HG03342 (cell line): Measurements from ENCODE around the gene UBASH3B.
"Not testable (repeated sequence)": the region's sequence is repeated elsewhere in the genome, so short reads cannot be mapped to it uniquely, and the experiment has no call there.

Source experiments
- ATAC-seq: cut with Tn5 transposase; IDR thresholded peaks from one replicate; pipeline ENCODE4 v1.9.1; 2021; ENCODE audit warnings: mild to moderate bottlenecking, moderate library complexity; ENCODE audit not compliant: unreplicated experiment

UBASH3B gene

DNA sequence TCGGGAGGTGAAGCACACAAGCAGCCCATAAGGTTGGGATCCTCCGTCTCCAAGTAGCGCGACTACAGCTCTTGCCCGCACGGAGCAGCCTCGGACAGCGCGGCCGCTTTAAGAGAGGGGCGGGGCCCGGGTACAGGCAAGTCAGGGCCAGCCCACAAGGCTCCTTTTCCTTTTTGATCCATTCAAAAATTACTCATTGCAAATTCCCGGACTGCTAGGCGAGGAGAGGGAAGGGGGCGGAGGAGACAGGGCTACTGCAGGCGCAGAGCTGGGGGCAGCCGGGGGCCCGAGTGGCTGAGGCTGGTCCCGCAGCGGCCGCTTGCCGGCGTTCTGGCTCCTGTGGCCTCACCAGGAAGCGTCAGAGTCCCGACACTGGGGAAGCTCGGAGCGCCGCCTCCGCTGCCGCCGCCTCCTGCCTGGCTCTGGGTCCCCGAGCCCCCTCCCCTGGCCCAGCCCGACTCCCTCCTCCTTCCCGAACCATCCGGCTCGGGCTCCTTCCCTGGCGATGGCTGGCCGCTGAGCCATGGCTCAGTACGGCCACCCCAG is at the start of gene UBASH3B:
UBASH3B (plus strand) TSS at position 196 of the 546 bp plus-strand sequence; CDS start at position 524, 328 bp downstream.
- peak; percentile 83 for ATAC-seq

DNA sequence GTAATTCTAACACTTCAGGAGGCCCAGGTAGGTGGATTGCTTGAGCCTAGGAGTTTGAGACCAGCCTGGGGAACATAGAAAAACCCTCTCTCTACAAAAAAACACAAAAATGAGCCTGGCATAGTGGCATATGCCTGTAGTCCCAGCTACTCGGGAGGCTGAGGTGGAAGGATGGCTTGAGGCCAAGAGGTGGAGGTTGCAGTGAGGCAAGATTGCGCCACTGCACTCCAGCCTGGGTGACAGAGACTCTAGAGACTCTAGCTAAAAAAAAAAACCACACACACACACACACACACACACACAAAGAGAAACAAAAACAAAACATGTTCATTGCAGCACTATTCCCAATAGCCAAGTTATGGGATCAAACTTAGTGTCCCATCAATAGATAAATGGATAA is 48.4 kb upstream of the UBASH3B start:
- not testable (repeated sequence) for ATAC-seq

- ATAC-seq, result no peak
These were observed 43.2 kb upstream of the UBASH3B start for GRCh38 chr11:122612123-122612824.

- ATAC-seq, result no peak
These were observed 38.8 kb upstream of the UBASH3B start for GRCh38 chr11:122616718-122617117.

GRCh38 chr11:122617297-122617696 is 38.2 kb upstream of the UBASH3B start:
- no peak for ATAC-seq

DNA sequence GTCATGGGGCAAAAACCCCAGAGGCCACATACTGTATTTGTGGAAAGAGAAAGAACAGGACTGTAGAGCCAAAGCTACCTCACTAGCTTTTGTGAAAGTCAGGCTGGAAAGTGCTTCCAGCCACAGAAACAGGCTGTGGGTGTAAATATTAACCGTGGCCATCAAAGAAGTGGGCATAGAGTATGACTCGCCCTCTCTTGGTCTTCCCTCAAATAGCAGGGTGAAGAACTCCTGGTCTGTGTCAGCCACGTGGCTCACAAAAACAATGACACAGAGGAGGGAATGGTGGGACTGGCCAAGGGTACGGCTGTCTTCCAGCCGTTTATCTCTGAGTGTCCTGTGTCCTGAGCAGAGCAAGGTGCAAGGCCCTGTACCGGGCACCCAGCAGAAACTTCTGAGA is 37.6 kb upstream of the UBASH3B start:
- ATAC-seq, result no peak

DNA sequence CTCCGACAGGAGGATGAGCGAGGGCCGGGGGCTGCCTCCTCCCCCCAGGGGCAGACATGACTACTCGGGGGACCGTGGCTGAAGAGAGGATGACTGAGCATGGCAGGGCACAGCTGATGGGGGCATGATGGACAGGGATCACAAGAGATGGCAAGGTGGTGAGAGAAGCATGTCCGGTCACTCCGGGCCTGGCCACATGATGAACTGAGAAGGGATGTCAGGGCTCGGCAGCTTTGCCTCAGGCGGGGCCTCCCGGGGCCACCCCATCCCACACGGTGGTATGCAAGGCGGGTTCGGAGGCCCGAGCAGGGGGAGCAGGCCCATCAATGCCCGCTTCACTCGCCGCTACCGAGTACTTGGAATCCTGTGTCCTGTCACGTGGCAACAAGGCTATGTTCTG is 36.6 kb upstream of the UBASH3B start:
- ATAC-seq, result no peak

DNA sequence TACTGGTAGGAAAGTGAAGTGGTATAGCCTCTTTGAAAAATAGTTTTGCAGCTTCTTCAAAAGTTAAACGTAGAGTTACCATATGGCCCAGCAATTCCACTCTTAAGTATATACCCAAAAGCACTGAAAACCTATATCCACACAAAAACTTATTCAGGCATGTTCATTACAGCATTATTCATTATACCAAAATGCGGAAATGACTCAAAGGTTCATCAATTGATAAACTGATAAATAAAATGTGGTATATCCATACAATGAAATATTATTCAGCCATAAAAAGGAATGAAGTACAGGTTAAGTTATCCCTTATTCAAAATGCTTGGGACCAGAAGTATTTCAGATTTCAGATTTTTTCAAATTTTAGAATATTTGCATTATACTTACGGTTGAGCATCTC is 35.8 kb upstream of the UBASH3B start:
- no peak for ATAC-seq

DNA sequence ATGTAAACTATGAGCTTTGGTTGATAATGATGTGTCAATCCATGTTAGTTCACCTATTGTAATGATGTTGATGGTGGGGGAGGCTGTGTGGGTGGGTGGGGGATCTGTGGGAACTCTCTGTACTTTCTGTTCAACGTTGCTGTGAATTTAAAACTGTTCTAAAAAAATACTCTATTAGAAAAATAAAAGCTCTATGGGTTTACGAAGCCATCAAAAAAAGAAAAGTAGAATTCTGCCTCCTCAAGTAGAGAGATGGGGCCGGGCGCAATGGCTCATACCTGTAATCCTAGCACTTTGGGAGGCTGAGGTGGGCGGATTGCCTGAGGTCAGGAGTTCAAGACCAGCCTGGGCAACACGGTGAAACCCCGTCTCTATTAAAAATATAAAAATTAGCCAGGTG is 30.0 kb upstream of the UBASH3B start:
- ATAC-seq, result not testable (repeated sequence)

GRCh38 chr11:122625976-122626665 is 29.4 kb upstream of the UBASH3B start:
- no peak for ATAC-seq

DNA sequence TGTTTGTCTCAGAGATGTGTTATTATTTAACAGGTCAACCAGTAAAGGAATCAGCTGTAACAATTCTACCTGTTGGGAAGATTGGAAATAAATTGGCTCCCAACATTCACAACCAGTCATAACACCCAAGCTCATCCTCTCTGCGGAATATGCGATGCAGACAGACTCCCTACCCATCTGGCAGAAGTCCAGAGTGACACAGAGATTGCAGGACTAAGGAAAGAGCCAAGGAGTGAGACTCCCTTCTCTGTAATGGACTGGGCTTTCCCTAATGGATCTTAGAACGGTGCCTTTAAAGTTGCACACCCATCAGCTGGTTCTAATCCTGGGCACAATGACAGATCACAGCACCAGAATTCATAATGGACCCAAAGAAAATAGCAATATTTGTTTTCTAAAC is 27.8 kb upstream of the UBASH3B start:
- no peak for ATAC-seq

DNA sequence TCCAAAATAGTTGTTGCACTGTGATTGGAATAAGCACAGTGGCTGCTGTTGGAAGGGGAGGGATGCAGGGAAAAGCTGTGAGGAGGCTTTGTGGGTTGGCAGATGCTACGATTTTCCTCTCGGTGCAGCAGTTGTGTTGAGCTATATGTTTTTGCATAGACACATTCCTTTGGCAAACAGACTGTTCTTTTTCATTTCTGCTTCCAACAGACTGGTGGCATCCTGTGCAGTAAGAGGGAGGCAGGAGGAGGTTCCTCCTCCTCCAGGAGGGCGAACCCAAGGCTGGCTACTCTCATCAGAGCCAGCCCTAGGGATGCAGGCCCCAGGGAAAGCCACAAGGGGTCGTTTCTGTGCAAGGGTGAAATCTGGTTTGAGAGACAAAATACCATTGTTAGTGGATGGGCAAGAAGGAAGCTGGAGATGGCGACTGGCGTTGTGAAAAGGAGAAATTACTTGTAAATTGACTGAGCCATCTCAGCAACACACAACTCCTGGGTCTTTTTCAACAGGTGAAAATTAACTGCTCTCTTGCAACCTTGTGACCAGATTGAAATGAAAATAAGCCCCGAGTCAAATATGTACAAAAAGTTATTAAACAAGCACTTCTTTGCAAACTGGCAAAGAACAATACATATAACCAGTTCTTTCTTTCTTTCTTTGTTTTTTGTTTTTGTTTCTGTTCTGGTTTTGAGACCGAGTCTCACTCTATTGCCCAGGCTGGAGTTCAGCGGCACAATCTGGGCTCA is 26.5 kb upstream of the UBASH3B start:
- peak; percentile 84 for ATAC-seq

- no peak for ATAC-seq
These were observed 23.2 kb upstream of the UBASH3B start for GRCh38 chr11:122632181-122632824.

DNA sequence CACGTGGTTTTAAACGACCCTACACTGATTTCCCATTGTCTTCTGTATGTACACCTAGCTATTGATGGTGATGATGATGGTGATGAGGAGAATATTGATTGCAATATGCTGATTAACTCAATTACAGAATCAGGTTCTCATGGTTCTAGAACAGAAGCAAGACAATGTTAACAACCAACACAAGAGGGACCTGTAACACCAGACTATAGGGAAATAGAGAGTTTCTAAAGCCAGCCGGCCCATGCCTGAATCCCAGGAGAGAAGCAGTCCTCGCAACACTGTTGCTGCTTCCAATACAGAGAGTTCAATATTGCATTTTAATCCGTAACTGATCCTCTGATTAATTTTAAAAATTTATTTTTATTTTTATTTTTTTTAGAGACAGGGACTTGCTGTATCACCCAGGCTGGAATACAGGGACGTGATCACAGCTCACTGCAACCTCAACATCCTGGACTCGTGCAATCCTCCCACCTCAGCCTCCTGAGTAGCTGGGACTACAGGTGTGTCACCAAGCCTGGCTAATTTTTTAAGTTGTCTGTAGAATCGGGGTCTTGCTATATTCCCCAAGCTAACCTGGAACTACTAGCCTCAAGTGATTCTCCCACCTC is 22.2 kb upstream of the UBASH3B start:
- ATAC-seq, result no peak

DNA sequence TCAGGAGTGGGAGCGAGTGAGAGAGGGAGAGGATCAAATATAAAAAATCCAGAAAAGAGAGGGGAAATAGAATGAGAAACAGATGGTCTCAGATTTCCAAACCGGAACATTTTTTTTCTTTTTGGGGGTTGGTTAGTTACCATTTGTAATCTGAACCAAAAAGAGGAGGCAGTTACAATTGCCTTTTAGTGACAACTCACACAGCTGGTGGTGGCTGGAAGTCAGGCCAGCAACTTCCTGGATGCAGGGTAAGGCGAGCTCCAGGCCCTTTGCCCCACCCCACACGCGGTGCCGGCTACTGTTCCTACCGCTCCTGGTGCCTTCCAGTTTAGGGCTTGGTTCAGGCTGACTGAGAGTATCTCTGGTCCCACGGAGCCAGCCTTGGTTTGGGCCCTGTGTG is 21.0 kb upstream of the UBASH3B start:
- no peak for ATAC-seq

GRCh38 chr11:122637541-122637940 is 18.0 kb upstream of the UBASH3B start:
- ATAC-seq, result no peak

GRCh38 chr11:122642472-122642922 is 13.0 kb upstream of the UBASH3B start:
- no peak for ATAC-seq

- ATAC-seq, result no peak
These were observed 12.6 kb upstream of the UBASH3B start for GRCh38 chr11:122642971-122643370.

GRCh38 chr11:122645847-122646246 is 9.7 kb upstream of the UBASH3B start:
- ATAC-seq, result no peak

DNA sequence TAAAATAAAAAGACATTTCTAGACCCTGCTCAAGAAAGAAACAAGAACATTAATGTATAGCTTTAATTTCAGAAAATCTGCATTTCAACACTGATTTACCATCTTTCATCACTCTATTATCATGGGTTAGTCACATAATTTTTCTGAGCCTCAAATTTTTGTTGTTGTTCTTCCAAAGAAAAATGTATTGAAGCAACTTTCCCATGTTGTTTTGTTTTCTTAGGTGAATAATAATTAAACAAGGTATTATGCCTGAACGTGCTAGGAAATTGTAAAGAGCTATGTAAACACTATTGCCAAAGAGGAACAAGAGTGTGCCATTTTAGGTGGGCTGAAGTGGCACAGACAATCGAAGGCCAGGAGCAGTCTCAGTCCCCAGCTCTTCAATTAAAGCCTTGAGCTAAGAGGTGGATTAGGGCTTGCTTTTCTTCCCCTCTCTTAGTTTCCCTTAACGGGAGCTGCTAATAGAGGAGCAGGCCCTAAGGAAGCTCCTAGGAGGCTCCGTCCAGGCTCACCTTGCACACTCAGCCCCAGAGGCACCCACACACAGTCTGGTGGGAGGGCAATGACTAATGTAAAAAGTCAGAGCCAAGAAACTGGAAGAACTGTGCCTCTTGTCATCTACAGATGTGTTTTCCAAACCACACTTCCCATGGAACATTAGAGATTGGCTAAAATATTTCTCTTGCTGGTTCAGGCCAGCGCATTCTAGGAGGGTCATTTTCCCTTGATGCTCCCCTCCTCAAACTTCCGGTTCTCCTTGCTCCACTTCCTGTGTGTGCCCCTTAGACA is 8.8 kb upstream of the UBASH3B start:
- no peak for ATAC-seq
